HepG2 (cell line): ENCODE data around the gene UFSP2. TPM values are rescaled to one million over a fixed set of nuclear protein-coding genes. Genes with fewer than 3 reads are reported as not detected.

Source experiments
- CEBPG ChIP-seq: IDR thresholded peaks from 2 replicates; pipeline ENCODE4 v1.6.1; 2016
- CREM ChIP-seq, 2 experiments: sonication (generic) in 1 of 2; formaldehyde crosslinking in 1 of 2; IDR thresholded peaks; 2 replicates each; pipeline versions ENCODE4 v1.4.0 to v1.6.1; 2016 to 2020; ENCODE audit warnings: antibody characterized with exemption in 1 of 2, mild to moderate bottlenecking in 1 of 2, missing genetic modification reagents in 1 of 2
- ELF3 ChIP-seq: IDR thresholded peaks from 2 replicates; pipeline ENCODE4 v1.6.1; 2016; ENCODE audit warnings: missing genetic modification reagents, missing compliant biosample characterization
- EP300 ChIP-seq, 3 experiments: sonication (generic) in 1 of 3; formaldehyde crosslinking in 1 of 3; IDR thresholded peaks; 2 replicates each; pipeline versions ENCODE4 v1.5.1 to v1.6.1; 2011 to 2020; ENCODE audit warnings: low read depth in 2 of 3, low read length in 2 of 3, borderline replicate concordance in 1 of 3, improper control_type of control experiment in 1 of 3, mild to moderate bottlenecking in 1 of 3, missing genetic modification reagents in 1 of 3, moderate library complexity in 1 of 3
- FOXA3 ChIP-seq: IDR thresholded peaks from 2 replicates; pipeline ENCODE4 v1.6.1; 2016; ENCODE audit warnings: missing genetic modification reagents, missing compliant biosample characterization
- FOXP1 ChIP-seq, 2 experiments: fragments of 450-650 bp in 1 of 2; IDR thresholded peaks; 2 replicates each; pipeline ENCODE4 v1.6.1; 2017 to 2018; ENCODE audit warnings: antibody characterized with exemption in 1 of 2
- GATAD2A ChIP-seq: IDR thresholded peaks from 2 replicates; pipeline ENCODE4 v1.6.1; 2016
- GFI1 ChIP-seq: sonication (generic); formaldehyde crosslinking; IDR thresholded peaks from 2 replicates; pipeline ENCODE4 v1.5.0; 2020; ENCODE audit warnings: missing genetic modification reagents, mild to moderate bottlenecking, borderline replicate concordance
- GZF1 ChIP-seq: sonication (generic); formaldehyde crosslinking; IDR thresholded peaks from 2 replicates; pipeline ENCODE4 v1.5.1; 2020; ENCODE audit warnings: mild to moderate bottlenecking, missing genetic modification reagents
- HMG20A ChIP-seq: IDR thresholded peaks from 2 replicates; pipeline ENCODE4 v1.6.1; 2016; ENCODE audit warnings: borderline replicate concordance
- ISL2 ChIP-seq: sonication (generic); formaldehyde crosslinking; IDR thresholded peaks from 2 replicates; pipeline ENCODE4 v1.5.0; 2020; ENCODE audit warnings: missing genetic modification reagents
- NR2F6 ChIP-seq, 2 experiments: IDR thresholded peaks; 2 replicates each; pipeline ENCODE4 v1.6.1; 2016; ENCODE audit warnings: antibody characterized with exemption in 1 of 2, mild to moderate bottlenecking in 1 of 2
- RARA ChIP-seq: IDR thresholded peaks from 2 replicates; pipeline ENCODE4 v1.6.1; 2016; ENCODE audit warnings: missing genetic modification reagents, missing compliant biosample characterization
- RCOR2 ChIP-seq: IDR thresholded peaks from 2 replicates; pipeline ENCODE4 v1.6.1; 2016; ENCODE audit warnings: missing biosample characterization, missing genetic modification reagents
- SAP130 ChIP-seq: IDR thresholded peaks from 2 replicates; pipeline ENCODE4 v1.6.1; 2016; ENCODE audit warnings: low read depth
- TFAP4 ChIP-seq: sonication (generic); IDR thresholded peaks from 2 replicates; pipeline ENCODE4 v1.6.1; 2016; ENCODE audit warnings: low read depth, borderline replicate concordance
- ZC3H13 ChIP-seq: sonication (generic); formaldehyde crosslinking; IDR thresholded peaks from 2 replicates; pipeline ENCODE4 v1.8.1; 2023; ENCODE audit warnings: mild to moderate bottlenecking, missing genetic modification reagents, moderate library complexity
- ZNF180 ChIP-seq: sonication (generic); formaldehyde crosslinking; IDR thresholded peaks from 2 replicates; pipeline ENCODE4 v1.4.0; 2020; ENCODE audit warnings: low read depth, missing genetic modification reagents, borderline replicate concordance
- ZNF264 ChIP-seq: sonication (generic); formaldehyde crosslinking; IDR thresholded peaks from 2 replicates; pipeline ENCODE4 v1.4.0; 2020; ENCODE audit warnings: missing genetic modification reagents
- polyA plus RNA-seq, 8 experiments: library from polyadenylated mRNA; depleted of rRNA in 3 of 8; stranded (reverse) in 7 of 8; unstranded in 1 of 8; fragments of >200 nt; fragmentation: Illumina TruSeq in 4 of 8; extraction: Trizol in 4 of 8; gene quantifications; 2 replicates each; pipeline versions ENCODE4 v1.2.1 to v1.2.3, GENCODE V29; 2011 to 2016; ENCODE audit warnings: low read depth in 4 of 8, missing spikeins in 1 of 8, mixed read lengths in 1 of 8; ENCODE audit not compliant: insufficient read depth in 1 of 8
- total RNA-seq, 5 experiments: library from RNA; depleted of rRNA; stranded (reverse); fragments of >200 nt; fragmentation: Illumina TruSeq; extraction: Trizol; gene quantifications; 2 replicates each; pipeline ENCODE4 v1.2.3, GENCODE V29; 2016; ENCODE audit warnings: low read depth in 1 of 5
- TF ChIP-seq, protein P1 (sequence below): sonication (generic); formaldehyde crosslinking; IDR thresholded peaks from 2 replicates; pipeline ENCODE4 v1.5.1; 2020; ENCODE audit warnings: mild to moderate bottlenecking, missing genetic modification reagents, borderline replicate concordance
- TF ChIP-seq, protein P2 (sequence below): sonication (generic); formaldehyde crosslinking; IDR thresholded peaks from 2 replicates; pipeline ENCODE4 v1.4.0; 2020; ENCODE audit warnings: missing genetic modification reagents

Gene UFSP2
- total and polyA plus RNA-seq, 2 of the 13 experiments (the other 11 are each of a cell fraction or from before 2014, with no cell fraction given) = 24.1 to 32.3 TPM

DNA sequence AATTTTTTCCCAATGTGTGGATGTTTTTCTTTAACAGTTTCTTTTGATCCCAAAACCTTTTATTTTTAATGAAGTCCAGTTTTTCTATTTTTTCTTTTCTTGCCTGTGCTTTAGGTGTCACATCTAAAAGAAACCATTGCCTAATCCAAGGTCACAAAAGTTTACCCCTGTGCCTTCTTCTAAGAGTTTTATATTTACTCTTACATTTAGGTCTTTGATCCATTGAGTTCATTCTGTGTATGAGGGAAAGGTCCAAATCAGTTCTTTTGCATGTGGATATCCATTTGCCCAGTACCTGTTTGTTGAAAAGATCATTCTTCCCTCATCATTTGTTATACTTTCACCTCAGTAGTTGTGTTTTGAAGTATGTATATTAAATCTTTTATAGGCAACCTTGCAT lies 43.0 kb downstream of the UFSP2 start (continued):
- TF ChIP-seq, protein P1, sequence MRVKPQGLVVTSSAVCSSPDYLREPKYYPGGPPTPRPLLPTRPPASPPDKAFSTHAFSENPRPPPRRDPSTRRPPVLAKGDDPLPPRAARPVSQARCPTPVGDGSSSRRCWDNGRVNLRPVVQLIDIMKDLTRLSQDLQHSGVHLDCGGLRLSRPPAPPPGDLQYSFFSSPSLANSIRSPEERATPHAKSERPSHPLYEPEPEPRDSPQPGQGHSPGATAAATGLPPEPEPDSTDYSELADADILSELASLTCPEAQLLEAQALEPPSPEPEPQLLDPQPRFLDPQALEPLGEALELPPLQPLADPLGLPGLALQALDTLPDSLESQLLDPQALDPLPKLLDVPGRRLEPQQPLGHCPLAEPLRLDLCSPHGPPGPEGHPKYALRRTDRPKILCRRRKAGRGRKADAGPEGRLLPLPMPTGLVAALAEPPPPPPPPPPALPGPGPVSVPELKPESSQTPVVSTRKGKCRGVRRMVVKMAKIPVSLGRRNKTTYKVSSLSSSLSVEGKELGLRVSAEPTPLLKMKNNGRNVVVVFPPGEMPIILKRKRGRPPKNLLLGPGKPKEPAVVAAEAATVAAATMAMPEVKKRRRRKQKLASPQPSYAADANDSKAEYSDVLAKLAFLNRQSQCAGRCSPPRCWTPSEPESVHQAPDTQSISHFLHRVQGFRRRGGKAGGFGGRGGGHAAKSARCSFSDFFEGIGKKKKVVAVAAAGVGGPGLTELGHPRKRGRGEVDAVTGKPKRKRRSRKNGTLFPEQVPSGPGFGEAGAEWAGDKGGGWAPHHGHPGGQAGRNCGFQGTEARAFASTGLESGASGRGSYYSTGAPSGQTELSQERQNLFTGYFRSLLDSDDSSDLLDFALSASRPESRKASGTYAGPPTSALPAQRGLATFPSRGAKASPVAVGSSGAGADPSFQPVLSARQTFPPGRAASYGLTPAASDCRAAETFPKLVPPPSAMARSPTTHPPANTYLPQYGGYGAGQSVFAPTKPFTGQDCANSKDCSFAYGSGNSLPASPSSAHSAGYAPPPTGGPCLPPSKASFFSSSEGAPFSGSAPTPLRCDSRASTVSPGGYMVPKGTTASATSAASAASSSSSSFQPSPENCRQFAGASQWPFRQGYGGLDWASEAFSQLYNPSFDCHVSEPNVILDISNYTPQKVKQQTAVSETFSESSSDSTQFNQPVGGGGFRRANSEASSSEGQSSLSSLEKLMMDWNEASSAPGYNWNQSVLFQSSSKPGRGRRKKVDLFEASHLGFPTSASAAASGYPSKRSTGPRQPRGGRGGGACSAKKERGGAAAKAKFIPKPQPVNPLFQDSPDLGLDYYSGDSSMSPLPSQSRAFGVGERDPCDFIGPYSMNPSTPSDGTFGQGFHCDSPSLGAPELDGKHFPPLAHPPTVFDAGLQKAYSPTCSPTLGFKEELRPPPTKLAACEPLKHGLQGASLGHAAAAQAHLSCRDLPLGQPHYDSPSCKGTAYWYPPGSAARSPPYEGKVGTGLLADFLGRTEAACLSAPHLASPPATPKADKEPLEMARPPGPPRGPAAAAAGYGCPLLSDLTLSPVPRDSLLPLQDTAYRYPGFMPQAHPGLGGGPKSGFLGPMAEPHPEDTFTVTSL = peak; percentile 66; the same call in 1 of the 2 replicates
- TF ChIP-seq GZF1 (CRISPR knock-in tag) (no peak), ELF3 (CRISPR knock-in tag) (0 out of 2 replicates have a peak, but pooled peaks have one; percentile 17), GATAD2A (CRISPR knock-in tag) (peak; percentile 64), FOXA3 (peak; percentile 67), ZNF264 (CRISPR knock-in tag) (no peak), EP300 (IDR thresholded peaks at IDR 0.05; ENCODE audit: low read depth in 2 of 2, low read length in 2 of 2) (peak in 1 of 2 experiments; percentile 66; a peak in 1 of 4 replicates), EP300 (CRISPR knock-in tag; IDR thresholded peaks at IDR 0.05; ENCODE audit: borderline replicate concordance) (no peak), FOXP1 (IDR thresholded peaks at IDR 0.05) (no peak), FOXP1 (CRISPR knock-in tag; IDR thresholded peaks at IDR 0.05) (peak; percentile 54; the same call in 1 of the 2 replicates), TFAP4 (no peak), CREM (IDR thresholded peaks at IDR 0.05) (peak; percentile 44; the same call in 1 of the 2 replicates), CREM (CRISPR knock-in tag; IDR thresholded peaks at IDR 0.05) (no peak), ZNF180 (CRISPR knock-in tag) (no peak), HMG20A (CRISPR knock-in tag) (peak; percentile 74; the same call in 1 of the 2 replicates), ISL2 (peak; percentile 85), RCOR2 (CRISPR knock-in tag) (no peak), ZC3H13 (CRISPR knock-in tag) (no peak), CEBPG (CRISPR knock-in tag) (peak; percentile 34; the same call in 1 of the 2 replicates), RARA (CRISPR knock-in tag) (peak; percentile 71), GFI1 (CRISPR knock-in tag) (peak; percentile 31; the same call in 1 of the 2 replicates), NR2F6 (IDR thresholded peaks at IDR 0.05) (peak; percentile 61; the same call in 1 of the 2 replicates), NR2F6 (CRISPR knock-in tag; IDR thresholded peaks at IDR 0.05) (0 out of 2 replicates have a peak, but pooled peaks have one; percentile 23), SAP130 (CRISPR knock-in tag) (0 out of 2 replicates have a peak, but pooled peaks have one; percentile 28)
- TF ChIP-seq, protein P2, sequence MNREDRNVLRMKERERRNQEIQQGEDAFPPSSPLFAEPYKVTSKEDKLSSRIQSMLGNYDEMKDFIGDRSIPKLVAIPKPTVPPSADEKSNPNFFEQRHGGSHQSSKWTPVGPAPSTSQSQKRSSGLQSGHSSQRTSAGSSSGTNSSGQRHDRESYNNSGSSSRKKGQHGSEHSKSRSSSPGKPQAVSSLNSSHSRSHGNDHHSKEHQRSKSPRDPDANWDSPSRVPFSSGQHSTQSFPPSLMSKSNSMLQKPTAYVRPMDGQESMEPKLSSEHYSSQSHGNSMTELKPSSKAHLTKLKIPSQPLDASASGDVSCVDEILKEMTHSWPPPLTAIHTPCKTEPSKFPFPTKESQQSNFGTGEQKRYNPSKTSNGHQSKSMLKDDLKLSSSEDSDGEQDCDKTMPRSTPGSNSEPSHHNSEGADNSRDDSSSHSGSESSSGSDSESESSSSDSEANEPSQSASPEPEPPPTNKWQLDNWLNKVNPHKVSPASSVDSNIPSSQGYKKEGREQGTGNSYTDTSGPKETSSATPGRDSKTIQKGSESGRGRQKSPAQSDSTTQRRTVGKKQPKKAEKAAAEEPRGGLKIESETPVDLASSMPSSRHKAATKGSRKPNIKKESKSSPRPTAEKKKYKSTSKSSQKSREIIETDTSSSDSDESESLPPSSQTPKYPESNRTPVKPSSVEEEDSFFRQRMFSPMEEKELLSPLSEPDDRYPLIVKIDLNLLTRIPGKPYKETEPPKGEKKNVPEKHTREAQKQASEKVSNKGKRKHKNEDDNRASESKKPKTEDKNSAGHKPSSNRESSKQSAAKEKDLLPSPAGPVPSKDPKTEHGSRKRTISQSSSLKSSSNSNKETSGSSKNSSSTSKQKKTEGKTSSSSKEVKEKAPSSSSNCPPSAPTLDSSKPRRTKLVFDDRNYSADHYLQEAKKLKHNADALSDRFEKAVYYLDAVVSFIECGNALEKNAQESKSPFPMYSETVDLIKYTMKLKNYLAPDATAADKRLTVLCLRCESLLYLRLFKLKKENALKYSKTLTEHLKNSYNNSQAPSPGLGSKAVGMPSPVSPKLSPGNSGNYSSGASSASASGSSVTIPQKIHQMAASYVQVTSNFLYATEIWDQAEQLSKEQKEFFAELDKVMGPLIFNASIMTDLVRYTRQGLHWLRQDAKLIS (CRISPR knock-in tag) = no peak
